GM18517 (cell line): ENCODE results near the gene MYPOP.

Experiments
- ATAC-seq: cut with Tn5 transposase; IDR thresholded peaks from one replicate; pipeline ENCODE4 v1.9.1; 2021; ENCODE audit warnings: mild to moderate bottlenecking, moderate library complexity; ENCODE audit not compliant: unreplicated experiment

MYPOP gene, protein sequence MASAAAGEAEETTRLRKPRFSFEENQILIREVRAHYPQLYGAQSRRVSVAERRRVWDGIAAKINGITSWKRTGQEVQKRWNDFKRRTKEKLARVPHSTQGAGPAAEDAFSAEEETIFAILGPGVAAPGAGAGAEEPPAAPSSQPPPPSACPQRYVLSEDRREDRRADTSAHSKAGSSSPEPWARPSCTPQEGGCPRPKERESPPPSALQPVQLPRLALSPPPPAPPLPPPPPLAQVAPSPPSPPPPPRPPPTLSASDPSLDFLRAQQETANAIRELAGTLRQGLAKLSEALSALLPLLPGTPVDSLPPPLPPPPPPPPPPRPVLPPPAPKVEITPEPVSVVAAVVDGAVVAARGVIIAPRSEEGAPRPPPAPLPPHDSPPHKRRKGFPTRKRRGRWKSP

DNA sequence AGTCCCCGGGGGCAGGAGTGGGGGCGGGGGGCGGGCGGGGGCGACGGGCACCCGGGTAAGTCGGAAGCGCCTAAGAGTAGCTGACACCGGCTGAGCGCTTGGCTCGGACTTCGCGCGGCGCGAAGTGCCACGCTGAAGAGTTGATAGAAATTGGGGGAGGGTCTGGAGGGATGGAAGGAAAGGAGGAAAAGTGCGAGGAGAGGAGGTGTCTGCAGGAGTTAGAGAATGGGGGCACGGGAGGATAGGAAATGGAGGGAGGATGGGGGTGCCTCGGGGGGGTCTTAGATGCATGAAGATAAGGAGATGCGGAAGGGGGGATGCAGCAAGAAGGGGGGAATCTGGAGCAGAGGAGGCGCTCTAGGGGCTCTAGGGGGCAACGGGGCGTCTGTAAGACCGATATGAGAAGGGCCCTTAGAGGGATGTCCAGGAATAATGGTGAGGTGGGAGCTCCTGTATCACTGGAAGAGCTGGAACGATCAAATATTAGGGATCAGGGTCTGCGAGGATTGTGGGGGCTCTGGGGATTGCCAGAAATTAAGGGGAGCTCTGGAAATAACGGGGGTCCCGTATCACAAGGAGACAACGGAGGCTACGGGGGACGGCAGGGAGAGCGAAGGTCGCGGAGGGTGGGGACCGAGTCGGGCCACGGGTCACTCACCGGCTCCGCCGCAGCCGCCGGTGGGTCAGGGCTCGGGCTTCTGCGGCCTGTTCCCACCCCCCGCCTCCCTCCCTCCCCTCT is at the start of gene MYPOP:
Gene MYPOP (minus strand): TSS at position 702 of the 739 bp plus-strand sequence. CDS start 840 bp downstream, outside the sequence.
- no peak for ATAC-seq

DNA sequence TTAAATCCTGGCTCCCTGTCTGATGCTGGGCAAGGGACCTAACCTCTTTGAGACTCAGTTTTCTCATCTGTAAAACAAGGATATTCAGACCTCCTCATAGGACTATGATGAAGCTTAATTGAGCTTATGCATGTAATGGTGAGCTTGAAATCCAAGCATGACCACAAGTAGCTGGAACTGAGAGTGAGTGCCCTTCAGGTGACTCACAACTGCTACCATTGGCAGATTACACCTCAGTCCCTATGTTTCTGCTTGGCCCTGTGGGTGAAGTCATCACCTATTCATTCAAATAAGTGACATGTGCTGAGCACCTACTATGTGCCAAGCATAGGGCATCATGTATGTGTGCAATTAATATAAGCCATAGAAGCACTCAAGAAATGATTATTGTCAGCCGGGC is 45.5 kb upstream of the MYPOP start:
- no peak for ATAC-seq

DNA sequence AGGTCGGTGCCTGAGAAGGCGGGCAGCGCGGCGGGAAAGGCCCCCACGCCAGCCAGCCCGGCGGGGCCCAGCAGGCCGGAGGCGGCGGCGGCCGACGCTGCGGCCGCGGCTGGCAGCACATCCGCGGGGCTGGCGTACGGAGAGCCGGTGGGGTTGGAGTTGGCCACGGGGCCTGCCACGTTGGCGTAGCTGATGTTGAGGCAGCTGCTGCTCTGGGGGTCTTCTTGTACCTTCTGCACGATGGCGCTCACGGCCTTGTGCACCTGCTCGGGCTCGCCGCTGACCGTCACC is 38.0 kb upstream of the MYPOP start:
- no peak for ATAC-seq

DNA sequence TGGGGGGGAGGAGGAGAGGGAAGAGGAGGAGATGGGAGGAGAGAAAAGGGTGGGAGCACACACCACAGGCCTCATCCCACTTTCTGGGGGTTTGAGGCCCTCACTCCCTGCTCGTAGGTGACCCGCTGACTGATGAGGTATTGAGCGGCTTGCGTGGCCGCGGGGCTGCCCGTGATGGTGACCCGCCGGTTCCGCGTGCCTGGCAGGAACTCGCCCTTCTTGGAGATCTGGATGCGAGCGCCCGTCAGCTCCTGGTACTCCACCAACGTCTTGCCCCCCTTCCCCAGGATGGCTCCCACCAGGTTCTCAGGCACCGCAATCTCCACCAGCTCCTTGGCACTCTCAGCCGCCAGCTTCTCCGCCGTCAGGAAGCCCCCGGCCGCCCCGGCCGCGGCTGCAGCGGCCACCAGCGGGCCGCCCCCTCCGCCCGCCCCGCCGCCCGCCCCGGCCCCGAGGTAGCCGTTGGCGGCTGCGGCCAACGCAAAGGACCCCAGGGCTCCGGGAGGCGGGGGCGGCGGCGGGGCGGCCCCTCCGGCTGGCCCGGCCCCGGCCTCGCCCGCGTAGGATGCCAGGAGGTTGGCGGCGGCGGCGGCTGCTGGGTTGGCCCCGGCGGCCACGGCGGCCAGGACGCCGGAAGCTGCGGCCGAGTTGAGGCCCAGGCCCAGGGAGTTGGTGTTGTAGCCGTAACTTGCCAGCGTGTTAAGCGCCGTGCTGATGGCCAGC is 37.5 kb upstream of the MYPOP start:
- ATAC-seq, result no peak

DNA sequence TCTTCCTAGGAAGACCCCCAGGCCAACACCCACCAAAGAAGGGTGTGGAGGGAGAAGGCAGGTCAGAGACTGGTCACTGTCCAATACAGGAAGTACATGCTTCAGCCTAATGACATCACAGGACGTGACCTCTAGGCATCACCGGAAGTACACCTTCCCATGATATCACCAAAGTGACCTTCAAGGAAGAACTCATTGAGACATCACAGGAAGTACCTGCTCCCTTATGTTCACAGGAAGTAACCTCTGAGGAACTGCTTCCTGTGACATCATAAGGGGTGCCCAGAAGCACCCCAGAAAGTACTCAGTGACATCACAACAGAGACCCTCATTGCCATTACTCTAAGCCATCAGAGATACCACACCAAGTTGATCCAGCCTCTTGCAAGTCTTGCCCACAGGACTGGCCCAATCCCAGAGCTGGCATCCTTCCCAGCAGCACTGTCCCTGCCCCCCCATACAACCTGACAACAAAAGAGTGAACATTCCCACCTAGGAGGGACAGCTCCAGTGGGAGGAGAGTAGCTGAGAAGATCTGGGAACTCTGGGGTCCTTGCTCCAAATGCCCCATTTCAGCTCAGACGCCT is 36.4 kb upstream of the MYPOP start:
- no peak for ATAC-seq

DNA sequence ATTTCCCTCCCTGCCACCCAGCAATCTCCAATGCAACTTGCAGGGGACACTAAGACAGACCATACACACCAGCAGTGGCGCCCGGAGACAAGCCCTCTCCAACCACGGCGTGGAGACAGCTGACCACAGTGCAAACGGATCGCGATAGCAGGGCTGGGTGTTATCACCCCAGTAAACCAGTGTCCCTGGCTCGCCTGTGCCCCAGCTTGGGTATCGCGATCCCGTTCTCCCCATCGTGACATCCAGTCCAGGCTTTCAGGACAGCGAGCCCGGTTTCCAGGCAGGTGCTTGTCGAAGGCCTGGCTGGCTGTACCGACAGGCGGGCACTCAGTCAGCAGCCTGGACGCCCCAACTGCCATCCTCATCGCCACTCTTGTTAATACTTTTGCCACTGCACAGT is 32.9 kb upstream of the MYPOP start:
- no peak for ATAC-seq

DNA sequence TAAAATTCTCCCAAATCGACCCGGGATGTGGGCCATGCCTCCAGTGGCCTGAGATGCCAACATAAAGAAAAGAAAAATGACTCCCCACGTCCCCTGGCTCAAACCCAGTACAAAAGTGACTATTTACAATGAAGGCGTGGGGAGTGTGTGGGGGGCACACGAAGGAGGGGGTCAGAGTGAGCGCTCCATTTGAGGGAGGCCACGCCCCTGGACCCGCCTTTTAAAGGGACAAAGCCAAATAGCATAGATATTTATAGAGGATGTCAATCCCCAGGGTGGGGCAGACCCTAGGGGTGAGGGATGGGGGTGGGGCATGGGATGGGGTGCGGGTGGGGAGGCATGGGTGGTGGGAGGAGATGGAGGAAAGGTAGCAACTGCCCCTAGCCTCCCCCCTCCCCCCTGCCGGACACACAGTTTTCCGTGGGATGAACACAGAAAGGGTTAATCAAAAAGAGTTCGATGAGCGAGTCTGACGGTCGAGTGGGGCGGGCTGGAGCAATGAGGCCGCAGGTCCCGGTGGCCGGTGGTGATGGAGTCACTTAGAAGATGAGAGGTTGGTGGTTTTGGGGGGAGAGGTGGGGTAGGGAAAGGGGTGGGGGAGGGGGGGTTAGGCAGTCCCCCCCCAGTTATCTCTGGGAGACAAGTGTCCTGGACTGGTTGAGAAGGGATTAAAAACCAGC is 32.3 kb upstream of the MYPOP start:
- ATAC-seq, result no peak

DNA sequence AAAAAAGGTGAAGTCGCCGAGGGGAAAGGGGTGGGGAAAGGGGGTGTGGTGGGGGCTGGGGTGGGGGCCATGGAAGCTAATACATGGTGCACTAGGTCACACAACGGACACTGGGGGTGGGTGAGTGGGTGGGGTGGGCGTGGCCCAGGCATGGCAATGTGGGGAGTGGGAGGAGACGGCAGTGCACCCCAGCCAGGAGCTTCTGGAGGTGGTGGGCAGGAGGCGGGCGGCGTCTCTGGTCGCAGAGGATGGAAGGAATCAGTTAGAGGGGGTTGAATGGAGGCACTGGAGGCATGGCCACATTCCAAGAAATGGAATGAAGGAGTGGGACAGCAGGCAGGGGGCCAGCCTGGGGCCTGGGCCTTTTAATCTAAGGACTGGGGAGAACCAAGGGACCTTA is 31.3 kb upstream of the MYPOP start:
- ATAC-seq, result no peak

DNA sequence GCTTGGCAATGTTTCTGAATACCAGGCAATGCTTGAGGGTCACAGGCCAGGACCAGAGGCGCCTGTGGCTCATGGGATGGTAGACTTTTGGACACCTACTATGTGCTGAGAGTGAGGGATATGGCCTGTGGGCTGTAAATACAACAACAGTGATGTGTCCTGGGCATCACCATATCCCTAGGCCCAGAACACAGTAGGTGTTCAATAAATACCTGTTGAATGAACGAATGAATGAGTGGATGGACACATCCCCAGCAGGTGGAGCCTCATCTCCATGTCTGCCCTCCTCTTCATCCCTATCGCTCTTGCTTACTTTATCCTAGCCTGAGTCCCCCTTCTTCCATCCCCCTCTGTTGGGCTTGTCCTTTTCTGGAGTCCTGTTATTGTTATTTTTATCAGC is 28.6 kb upstream of the MYPOP start:
- no peak for ATAC-seq

DNA sequence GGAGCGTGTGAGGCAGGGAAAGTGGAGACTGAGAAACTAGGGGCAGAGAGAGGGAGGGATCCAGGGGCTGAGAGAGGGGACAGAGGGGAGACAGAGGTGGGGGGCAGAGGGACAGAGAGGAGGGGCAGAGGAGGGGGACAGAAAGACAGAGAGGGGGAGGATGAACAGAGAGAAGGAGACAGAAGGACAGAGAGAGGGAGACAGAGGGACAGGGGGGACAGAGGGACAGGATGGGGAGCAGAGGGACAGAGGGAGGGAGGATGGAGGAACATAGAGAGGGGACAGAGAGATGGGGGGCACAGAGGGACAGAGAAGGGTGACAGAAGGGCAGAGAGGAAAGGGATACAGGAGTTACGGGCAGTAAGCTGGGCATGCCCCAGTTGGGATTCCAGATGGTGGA is 26.8 kb upstream of the MYPOP start:
- no peak for ATAC-seq

DNA sequence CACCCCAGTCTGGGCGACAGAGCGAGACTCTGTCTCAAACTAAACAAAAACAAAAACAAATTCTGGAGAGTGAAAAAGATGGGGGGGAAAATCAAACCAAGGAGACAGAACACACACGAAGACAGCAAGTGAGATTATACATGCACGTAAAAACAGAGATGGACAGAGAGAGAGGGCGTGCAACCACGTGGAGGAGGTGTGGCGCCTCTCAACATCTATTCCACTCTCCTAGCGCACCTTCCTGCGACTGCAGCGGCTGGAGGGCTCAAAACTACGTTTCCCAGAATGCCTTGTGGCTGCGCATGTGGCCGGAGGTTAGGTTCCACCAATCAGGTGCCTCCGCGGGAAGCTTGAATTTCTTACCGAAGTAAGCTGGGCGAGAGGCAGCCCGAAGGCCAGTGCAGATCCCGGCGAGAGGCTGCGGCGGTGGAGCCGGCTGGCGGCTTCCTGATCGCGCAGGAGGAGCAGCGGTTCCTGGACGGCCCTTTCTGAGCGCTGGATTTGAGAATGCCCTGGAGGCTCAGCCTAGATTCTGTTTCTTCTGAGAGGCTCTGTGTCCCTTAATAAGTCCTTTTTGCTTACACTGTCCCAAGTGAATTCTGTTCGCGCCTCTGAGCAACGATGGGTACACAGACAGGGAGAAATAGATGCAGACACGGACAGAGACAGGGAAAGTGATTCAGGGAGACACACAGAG is 25.3 kb upstream of the MYPOP start:
- ATAC-seq, result peak; percentile 69

DNA sequence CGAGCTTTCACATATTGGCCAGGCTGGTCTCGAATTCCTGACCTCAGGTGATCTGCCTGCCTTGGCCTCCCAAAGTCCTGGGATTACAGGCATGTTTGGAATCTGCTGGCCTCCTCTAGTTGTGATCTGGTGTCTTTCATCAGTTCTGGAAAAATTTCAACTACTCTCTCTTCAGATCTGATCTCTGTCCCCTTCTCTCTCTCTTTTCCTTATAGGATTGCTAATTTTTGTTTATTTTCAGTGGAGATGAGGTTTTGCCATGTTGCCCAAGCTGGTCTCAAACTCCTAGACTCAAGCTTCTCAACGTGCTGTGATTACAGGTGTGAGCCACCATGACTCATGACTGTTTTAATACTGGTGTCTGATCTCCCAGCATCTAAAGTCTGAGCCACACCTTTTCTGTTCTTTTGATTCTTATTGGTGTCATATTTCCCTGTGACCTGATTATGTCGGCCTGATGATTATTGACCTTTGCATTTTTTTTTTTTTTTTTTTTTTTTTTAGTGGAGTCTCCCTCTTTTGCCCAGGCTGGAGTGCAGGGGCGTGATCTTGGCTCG is 22.6 kb upstream of the MYPOP start:
- ATAC-seq, result no peak

DNA sequence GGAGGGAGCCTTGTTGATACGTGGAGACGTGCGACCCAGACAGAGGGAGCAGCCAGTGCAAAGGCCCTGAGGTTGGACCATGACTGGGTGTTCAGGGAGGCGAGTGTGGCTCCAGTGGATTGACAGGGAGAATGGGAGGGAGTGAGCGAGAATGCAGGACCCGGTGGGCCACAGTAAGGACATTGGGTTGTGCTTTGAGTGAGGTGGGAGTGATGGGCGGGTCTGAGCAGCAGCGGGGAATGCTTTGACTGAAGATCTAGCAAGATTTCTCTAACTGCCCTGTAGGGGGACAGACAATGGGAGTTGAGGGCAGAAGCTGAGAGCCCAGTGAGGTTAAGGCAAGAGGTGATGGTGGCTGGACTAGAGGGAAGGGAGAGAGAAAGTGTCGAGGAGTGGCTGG is 19.9 kb upstream of the MYPOP start:
- ATAC-seq, result no peak

DNA sequence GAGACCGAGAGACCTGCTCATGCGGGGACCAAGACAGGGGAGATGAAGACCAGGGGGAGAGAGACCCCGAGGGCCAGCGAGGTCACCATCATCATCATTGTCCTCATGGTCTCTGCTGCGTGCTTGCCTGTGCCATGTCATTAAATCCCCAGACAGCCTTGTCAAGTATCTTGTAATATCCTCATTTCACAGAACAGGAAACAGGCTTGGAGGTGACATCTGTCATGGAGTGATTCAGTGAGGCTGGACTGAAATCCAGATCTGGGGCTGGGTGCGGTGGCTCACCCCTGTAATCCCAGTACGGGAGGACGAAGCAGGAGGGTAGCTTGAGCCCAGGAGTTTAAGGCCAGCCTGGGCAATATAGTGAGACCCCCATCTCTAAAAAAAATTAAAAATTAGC is 18.0 kb upstream of the MYPOP start:
- no peak for ATAC-seq

DNA sequence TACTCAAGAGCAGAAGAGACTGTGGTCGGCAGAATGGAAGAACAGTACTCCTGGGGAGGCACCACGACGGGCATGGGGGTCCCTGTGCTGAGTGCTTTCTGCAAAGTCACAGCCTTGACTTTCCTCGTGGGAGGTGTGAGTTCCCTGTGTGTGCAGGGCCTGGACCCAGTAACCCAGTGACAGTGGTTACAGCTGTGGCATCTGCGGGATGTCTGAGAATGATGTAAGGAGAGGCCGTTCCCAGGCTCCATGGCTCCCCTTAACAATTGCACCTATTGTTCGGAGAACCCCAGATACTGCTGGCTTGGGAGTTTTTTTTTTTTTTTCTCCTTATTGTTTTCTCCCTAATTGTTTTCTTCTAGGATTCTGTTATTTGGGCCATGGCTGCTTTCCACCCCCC is 17.3 kb upstream of the MYPOP start:
- ATAC-seq, result no peak

DNA sequence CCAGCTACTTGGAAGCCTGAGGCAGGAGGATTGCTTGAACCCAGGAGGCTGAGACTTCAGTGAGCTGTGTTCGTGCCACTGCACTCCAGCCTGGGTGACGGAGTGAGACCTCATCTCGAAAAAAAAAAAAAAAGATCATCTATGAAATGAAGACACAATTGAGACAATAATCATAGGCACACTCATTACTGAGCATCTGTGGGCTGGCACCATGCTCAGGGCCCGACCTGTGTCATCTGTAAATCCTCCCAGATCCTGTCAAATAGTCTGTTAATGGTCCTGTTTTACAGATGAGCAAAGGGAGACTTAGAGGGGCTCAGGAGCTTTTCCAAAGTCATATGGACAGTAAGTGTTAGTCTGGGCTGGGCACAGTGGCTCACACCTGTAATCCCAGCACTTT is 16.3 kb upstream of the MYPOP start:
- no peak for ATAC-seq

DNA sequence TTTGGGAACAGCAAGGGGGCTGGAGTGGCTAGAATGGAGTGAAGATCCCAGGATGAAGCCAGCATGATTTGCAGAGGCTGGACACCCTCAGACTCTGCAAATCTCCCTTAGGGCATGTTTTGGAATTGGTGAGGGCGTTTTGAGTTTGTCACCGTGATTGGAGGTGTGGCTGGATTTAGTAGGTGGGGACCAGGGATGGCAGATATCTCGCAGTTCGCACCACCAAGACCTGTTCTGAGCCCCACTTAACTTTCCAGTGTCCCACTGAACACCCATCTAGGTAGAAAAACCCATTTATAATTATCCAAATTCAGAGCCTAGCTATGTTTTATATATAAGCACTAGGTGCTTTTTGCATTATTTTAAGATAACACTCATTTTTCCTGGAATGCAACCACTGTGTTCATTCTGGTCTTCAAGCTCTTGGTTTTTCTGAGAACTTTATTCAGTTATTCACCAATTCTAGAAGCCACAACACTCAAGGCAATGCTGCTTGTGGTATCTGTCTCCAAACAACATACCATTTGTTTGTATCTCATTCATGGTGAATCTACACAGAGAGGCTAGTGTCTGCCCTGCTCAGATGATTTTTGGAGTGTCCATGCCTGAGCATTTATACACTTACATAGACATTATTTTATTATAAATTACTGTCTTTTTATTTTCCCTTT is 15.1 kb upstream of the MYPOP start:
- ATAC-seq, result no peak

DNA sequence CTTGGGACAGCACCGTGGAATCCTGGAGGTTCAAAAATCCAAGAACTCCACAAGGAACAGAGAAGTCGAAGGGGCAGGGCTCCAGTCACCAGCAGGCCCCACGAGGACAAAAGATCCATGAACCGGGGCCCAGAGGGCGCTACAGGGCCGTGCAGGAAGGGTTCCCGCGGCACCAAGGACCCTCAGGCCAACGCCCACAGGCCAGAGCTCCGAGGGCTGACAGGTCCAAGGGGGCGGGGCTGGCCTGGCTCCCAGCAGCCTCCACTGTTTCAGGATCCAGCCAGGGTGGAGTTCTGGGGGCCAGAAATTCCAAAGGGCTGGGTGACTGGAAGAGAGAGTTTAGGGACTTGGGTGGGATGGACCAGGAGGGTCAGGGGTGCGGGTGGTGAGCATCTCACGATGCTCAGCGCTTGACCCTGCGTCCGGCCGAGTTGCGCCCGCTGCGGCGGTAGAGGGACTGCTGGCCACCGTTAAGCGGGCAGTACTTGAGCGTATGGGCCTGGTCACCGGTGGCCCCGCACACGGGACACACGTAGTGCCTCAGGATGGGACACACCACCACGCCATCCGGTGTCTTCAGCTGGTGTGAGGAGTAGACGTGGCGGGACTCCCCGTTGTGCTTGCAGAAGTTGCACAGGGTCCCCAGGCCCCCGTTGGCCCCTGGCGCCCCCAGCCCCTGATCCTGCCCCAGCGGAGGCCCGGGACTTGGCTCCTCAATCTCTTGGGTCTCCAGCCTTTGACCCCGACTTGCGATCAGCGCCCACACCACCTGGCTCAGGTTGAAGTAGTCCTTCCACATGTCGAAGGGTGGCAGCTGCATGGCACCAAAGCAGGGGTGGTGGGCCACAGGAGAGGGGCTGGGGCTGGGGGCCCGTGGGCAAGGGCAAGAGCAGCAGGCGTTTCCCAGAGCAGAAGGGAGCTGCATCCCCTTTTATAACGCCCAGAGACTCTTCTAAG is 11.7 kb upstream of the MYPOP start, which contains the start of gene NANOS2:
Gene NANOS2 (minus strand): TSS at position 905 of the 957 bp plus-strand sequence. CDS start 85 bp downstream, at position 820.
- no peak for ATAC-seq
